Hepatocyte (in vitro differentiated cells): ENCODE measurements around the gene METRNL. TPM values are rescaled to one million over a fixed set of nuclear protein-coding genes. Genes with fewer than 3 reads are reported as not detected.

Source experiments
- DNase-seq: peaks from one replicate; pipeline ENCODE4 v3.0.0-alpha.2; 2016; ENCODE audit warnings: low spot score
- H2AFZ ChIP-seq: fragments of 200-600 bp; sonication (generic); 2 replicates; pipeline ENCODE4 v1.6.0; 2016; ENCODE audit warnings: antibody characterized with exemption, mild to moderate bottlenecking
- H3K27ac ChIP-seq: fragments of 200-600 bp; sonication (generic); 2 replicates; pipeline ENCODE4 v1.5.1; 2016; ENCODE audit warnings: mild to moderate bottlenecking
- H3K27me3 ChIP-seq: fragments of 200-600 bp; sonication (generic); 2 replicates; pipeline ENCODE4 v1.6.1; 2016
- H3K36me3 ChIP-seq: fragments of 200-600 bp; sonication (generic); replicated peaks from 2 replicates; pipeline ENCODE4 v1.5.1; 2016; ENCODE audit warnings: low read depth; ENCODE audit not compliant: insufficient read depth
- H3K4me1 ChIP-seq: fragments of 200-600 bp; sonication (generic); 2 replicates; pipeline ENCODE4 v1.5.1; 2016; ENCODE audit warnings: mild to moderate bottlenecking, moderate library complexity; ENCODE audit not compliant: insufficient read depth
- H3K4me2 ChIP-seq: fragments of 200-600 bp; sonication (generic); 2 replicates; pipeline ENCODE4 v1.6.0; 2016
- H3K4me3 ChIP-seq: fragments of 200-600 bp; sonication (generic); 2 replicates; pipeline ENCODE4 v1.5.1; 2016; ENCODE audit warnings: mild to moderate bottlenecking
- H3K79me2 ChIP-seq: fragments of 200-600 bp; sonication (generic); 2 replicates; pipeline ENCODE4 v1.6.0; 2017; ENCODE audit warnings: mild to moderate bottlenecking
- H3K9me2 ChIP-seq: fragments of 200-600 bp; sonication (generic); replicated peaks from 2 replicates; pipeline ENCODE4 v1.6.0; 2017; ENCODE audit warnings: mild to moderate bottlenecking; ENCODE audit not compliant: insufficient read depth
- H3K9me3 ChIP-seq: fragments of 200-600 bp; sonication (generic); 2 replicates; pipeline ENCODE4 v1.5.1; 2016; ENCODE audit warnings: low read depth, mild to moderate bottlenecking
- H4K20me1 ChIP-seq: fragments of 200-600 bp; sonication (generic); 2 replicates; pipeline ENCODE4 v1.6.0; 2016; ENCODE audit warnings: mild to moderate bottlenecking; ENCODE audit not compliant: insufficient read depth, poor library complexity, severe bottlenecking
- EZH2 ChIP-seq: fragments of 200-600 bp; sonication (generic); IDR thresholded peaks from 2 replicates; pipeline ENCODE4 v1.6.1; 2016; ENCODE audit warnings: antibody characterized with exemption, mild to moderate bottlenecking, borderline replicate concordance
- EZH2phosphoT487 ChIP-seq: fragments of 200-600 bp; sonication (generic); IDR thresholded peaks from one replicate; pipeline ENCODE4 v1.6.1; 2018; ENCODE audit warnings: antibody characterized with exemption, mild to moderate bottlenecking, low read depth, moderate library complexity; ENCODE audit not compliant: unreplicated experiment, severe bottlenecking
- WGBS: methylation state at CpG from one replicate; pipeline ENCODE4 v1.1.6; 2016; ENCODE audit warnings: low lambda C conversion rate; ENCODE audit errors: missing lambda C conversion rate; 5-methylcytosine and 5-hydroxymethylcytosine counted together
- polyA plus RNA-seq: library from polyadenylated mRNA; unstranded; fragments of >200 nt; fragmentation: Nextera tagmentation; extraction: Ambion mirVana; gene quantifications from 2 replicates; pipeline ENCODE4 v1.2.1, GENCODE V29; 2016
- total RNA-seq: library from RNA; depleted of rRNA; stranded (reverse); fragments of >200 nt; gene quantifications from 2 replicates; pipeline ENCODE4 v1.2.3, GENCODE V29; 2014
- TF ChIP-seq, protein P1 (sequence below): fragments of 200-600 bp; sonication (generic); IDR thresholded peaks from 2 replicates; pipeline ENCODE4 v1.5.1; 2016; ENCODE audit warnings: antibody characterized with exemption, mild to moderate bottlenecking; ENCODE audit not compliant: poor library complexity

Gene METRNL
- total and polyA plus RNA-seq, 2 experiments from 2014 or later: 97.2 to 164 TPM

DNA sequence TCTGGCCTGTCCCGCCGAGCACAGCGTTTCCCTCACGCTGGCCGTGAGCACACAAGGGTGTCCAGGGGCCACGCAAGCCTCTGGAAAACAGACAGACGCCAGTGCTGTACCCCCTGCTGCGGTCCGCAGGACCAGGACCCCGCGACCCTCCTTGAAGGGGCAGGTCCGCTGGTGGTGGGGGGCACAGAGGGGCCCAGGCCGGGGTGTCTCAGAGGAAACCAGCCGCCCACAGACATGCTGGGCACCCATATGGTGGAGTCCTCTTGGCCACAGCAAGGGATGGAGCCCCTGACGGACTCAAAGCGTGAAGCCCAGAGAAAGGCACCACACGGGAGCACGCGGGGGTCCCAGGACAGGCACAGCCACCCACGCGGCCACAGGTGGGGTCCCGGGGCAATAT is 34.4 kb downstream of the METRNL start:
- H3K79me2 ChIP-seq: no peaks in the 10 kb centered on the region
- H4K20me1 ChIP-seq: no peaks in the 10 kb centered on the region
- 97% methylated on average over 21 of the region's 22 CpGs for WGBS
- no peaks in the 10 kb centered on the region for H3K9me3 ChIP-seq
- no peak overlapping the region for H2AFZ ChIP-seq
- no peak overlapping the region for H3K4me3 ChIP-seq
- H3K4me1 ChIP-seq: peaks cover 24% of the 10 kb centered on the region
- H3K27me3 ChIP-seq: no peaks in the 10 kb centered on the region
- H3K27ac ChIP-seq: no peak overlapping the region
- no peak for DNase-seq
- TF ChIP-seq EZH2phosphoT487 (no peak), EZH2 (no peak)
- TF ChIP-seq, protein P1, sequence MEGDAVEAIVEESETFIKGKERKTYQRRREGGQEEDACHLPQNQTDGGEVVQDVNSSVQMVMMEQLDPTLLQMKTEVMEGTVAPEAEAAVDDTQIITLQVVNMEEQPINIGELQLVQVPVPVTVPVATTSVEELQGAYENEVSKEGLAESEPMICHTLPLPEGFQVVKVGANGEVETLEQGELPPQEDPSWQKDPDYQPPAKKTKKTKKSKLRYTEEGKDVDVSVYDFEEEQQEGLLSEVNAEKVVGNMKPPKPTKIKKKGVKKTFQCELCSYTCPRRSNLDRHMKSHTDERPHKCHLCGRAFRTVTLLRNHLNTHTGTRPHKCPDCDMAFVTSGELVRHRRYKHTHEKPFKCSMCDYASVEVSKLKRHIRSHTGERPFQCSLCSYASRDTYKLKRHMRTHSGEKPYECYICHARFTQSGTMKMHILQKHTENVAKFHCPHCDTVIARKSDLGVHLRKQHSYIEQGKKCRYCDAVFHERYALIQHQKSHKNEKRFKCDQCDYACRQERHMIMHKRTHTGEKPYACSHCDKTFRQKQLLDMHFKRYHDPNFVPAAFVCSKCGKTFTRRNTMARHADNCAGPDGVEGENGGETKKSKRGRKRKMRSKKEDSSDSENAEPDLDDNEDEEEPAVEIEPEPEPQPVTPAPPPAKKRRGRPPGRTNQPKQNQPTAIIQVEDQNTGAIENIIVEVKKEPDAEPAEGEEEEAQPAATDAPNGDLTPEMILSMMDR: no peak
- no peak overlapping the region for H3K4me2 ChIP-seq
- H3K36me3 ChIP-seq: no peaks in the 10 kb centered on the region
- no peaks in the 10 kb centered on the region for H3K9me2 ChIP-seq

- 91% methylated on average over 15 of the region's 15 CpGs for WGBS
- Histone ChIP-seq H3K4me3 (no peak overlapping the region), H3K4me1 (peaks cover 19% of the 10 kb centered on the region), H3K4me2 (no peak overlapping the region), H3K27ac (no peak overlapping the region), H2AFZ (no peak overlapping the region), H3K9me3 (no peaks in the 10 kb centered on the region), H4K20me1 (no peaks in the 10 kb centered on the region), H3K36me3 (no peaks in the 10 kb centered on the region), H3K79me2 (no peaks in the 10 kb centered on the region), H3K27me3 (no peaks in the 10 kb centered on the region), H3K9me2 (no peaks in the 10 kb centered on the region)
- DNase-seq: no peak
- no peak for TF ChIP-seq EZH2phosphoT487
- TF ChIP-seq, protein P1: no peak
- TF ChIP-seq EZH2: no peak
Observed at GRCh38 chr17:83114706-83115105, 35.3 kb downstream of the METRNL start.

- H2AFZ ChIP-seq: no peak overlapping the region
- 93% methylated on average over 19 of the region's 19 CpGs for WGBS
- no peak overlapping the region for H3K4me2 ChIP-seq
- H3K9me2 ChIP-seq: no peaks in the 10 kb centered on the region
- TF ChIP-seq, protein P1: no peak
- TF ChIP-seq EZH2: no peak
- TF ChIP-seq EZH2phosphoT487: no peak
- no peaks in the 10 kb centered on the region for H3K79me2 ChIP-seq
- H3K27ac ChIP-seq: no peak overlapping the region
- peaks cover 2% of the 10 kb centered on the region for H3K27me3 ChIP-seq
- H3K4me3 ChIP-seq: no peak overlapping the region
- no peaks in the 10 kb centered on the region for H4K20me1 ChIP-seq
- H3K4me1 ChIP-seq: peaks cover 14% of the 10 kb centered on the region
- no peaks in the 10 kb centered on the region for H3K9me3 ChIP-seq
- DNase-seq: no peak
- no peaks in the 10 kb centered on the region for H3K36me3 ChIP-seq
Observed at GRCh38 chr17:83115202-83115651, 35.8 kb downstream of the METRNL start.

GRCh38 chr17:83115832-83116231 is 36.4 kb downstream of the METRNL start:
- TF ChIP-seq EZH2phosphoT487 (no peak), EZH2 (no peak)
- TF ChIP-seq, protein P1: no peak
- Histone ChIP-seq H3K4me1 (peaks cover 8% of the 10 kb centered on the region), H3K36me3 (no peaks in the 10 kb centered on the region), H3K79me2 (no peaks in the 10 kb centered on the region), H3K9me3 (no peaks in the 10 kb centered on the region), H3K4me2 (no peak overlapping the region), H2AFZ (no peak overlapping the region), H4K20me1 (no peaks in the 10 kb centered on the region), H3K27me3 (peaks cover 6% of the 10 kb centered on the region), H3K9me2 (no peaks in the 10 kb centered on the region), H3K27ac (no peak overlapping the region), H3K4me3 (no peak overlapping the region)
- WGBS: 91% methylated on average over 18 of the region's 18 CpGs
- DNase-seq: no peak
